ENCODE measurements around the gene TMEM258. TPM values are rescaled to one million over a fixed set of nuclear protein-coding genes. Genes with fewer than 3 reads are reported as not detected.

Gene TMEM258
- total and polyA plus RNA-seq, 9 of the 15 experiments (the other 6 are each of a cell fraction or from before 2014, with no cell fraction given), result 97.2 to 856 (median 231) TPM

GRCh38 chr11:61812736-61813411 lies 20.5 kb upstream of the TMEM258 start (continued):
- TF ChIP-seq ZNF511 (CRISPR knock-in tag; IDR thresholded peaks at IDR 0.05), result no peak

DNA sequence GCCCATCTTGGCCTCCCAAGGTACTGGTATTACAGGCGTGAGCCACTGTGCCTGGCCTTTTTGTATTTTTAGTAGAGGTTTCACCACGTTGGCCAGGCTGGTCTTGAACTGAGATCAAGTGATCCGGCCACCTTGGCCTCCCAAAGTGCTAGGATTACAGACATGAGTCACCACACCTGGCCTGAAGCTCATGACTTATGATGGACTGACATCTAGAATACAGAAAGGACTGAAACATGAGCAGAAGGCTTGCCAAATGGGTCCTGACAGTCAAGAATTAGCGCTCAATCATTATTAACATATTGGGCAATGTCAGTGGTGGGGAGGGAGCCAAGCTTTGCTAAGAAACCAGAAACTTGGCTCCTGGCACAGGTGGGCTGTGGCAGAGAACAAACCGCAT lies 19.4 kb upstream of the TMEM258 start:
- no peaks in the 10 kb centered on the region for H3K9me1 ChIP-seq (ENCODE audit: control insufficient read depth, insufficient read depth, low read length)
- H3K9me3 ChIP-seq (replicated peaks; ENCODE audit: control insufficient read depth, insufficient read depth, low read depth, low read length), result no peaks in the 10 kb centered on the region
- ChIA-PET POLR2A (interaction anchor here (0.9 to 5.9 kb wide), 4 partner anchors 10 to 30 kb away, joined by 3 to 48 read pairs (median 4); no protein-coding TSS in a partner anchor), CTCF (ENCODE audit: low intra/inter-chr PET ratio) (no interaction called here)
- no peak for DNase-seq (ENCODE audit: extremely low read depth in 1 of 4, low spot score in 3 of 4)
- intact Hi-C loops (cut with micrococcal nuclease), result no loop called here
- in situ Hi-C loops (cut with MboI), result no loop called here
- peaks cover 72% of the 10 kb centered on the region for H3K79me2 ChIP-seq (ENCODE audit: control insufficient read depth, insufficient read depth, low read length)
- H3K9ac ChIP-seq (ENCODE audit: insufficient read depth in 1 of 2, low read depth in 2 of 2, low read length in 2 of 2), result no peak overlapping the region; a peak in 1 of 4 replicates
- 93% methylated on average over 5 of the region's 5 CpGs for WGBS (ENCODE audit: insufficient coverage, low coverage, missing lambda C conversion rate)
- no peak overlapping the region for H2AFZ ChIP-seq (ENCODE audit: low read depth, low read length)
- H4K20me1 ChIP-seq (replicated peaks; ENCODE audit: control insufficient read depth, insufficient read depth, low read length), result no peaks in the 10 kb centered on the region
- peak overlapping the region; percentile 2; the same call in 1 of the 3 replicates for H3K27ac ChIP-seq (ENCODE audit: extremely low read depth, low read depth, low read length)
- H3K27me3 ChIP-seq (ENCODE audit: control insufficient read depth in 2 of 2, insufficient read depth in 2 of 2, low read length in 2 of 2), result no peaks in the 10 kb centered on the region; a peak in 1 of 5 replicates
- ATAC-seq, result no peak
- peaks cover 20 to 41% of the 10 kb centered on the region in 2 experiments; a peak in 4 of 5 replicates for H3K4me1 ChIP-seq (replicated peaks in 1 of 2; ENCODE audit: control insufficient read depth in 2 of 2, insufficient read depth in 2 of 2, low read length in 2 of 2)
- H3K4me3 ChIP-seq, result no peak overlapping the region
- no peak for FAIRE-seq
- H3K4me2 ChIP-seq (ENCODE audit: insufficient read depth, low read length), result no peak overlapping the region
- BruUV-seq (replicated peaks), result no TSS peak
- peaks cover 83% of the 10 kb centered on the region for H3K36me3 ChIP-seq (ENCODE audit: control insufficient read depth, insufficient read depth, low read length)
- TF ChIP-seq ZNF282 (CRISPR knock-in tag; IDR thresholded peaks at IDR 0.05) (no peak), HNRNPUL1 (IDR thresholded peaks at IDR 0.05; ENCODE audit: low read length) (no peak), WHSC1 (IDR thresholded peaks at IDR 0.05; ENCODE audit: low read length) (no peak), HLTF (IDR thresholded peaks at IDR 0.05) (no peak), SFPQ (IDR thresholded peaks at IDR 0.05; ENCODE audit: low read depth, low read length) (no peak), PML (IDR thresholded peaks at IDR 0.05; ENCODE audit: low read length) (no peak), ATF7 (IDR thresholded peaks at IDR 0.05) (no peak)
- TF ChIP-seq, protein P1, sequence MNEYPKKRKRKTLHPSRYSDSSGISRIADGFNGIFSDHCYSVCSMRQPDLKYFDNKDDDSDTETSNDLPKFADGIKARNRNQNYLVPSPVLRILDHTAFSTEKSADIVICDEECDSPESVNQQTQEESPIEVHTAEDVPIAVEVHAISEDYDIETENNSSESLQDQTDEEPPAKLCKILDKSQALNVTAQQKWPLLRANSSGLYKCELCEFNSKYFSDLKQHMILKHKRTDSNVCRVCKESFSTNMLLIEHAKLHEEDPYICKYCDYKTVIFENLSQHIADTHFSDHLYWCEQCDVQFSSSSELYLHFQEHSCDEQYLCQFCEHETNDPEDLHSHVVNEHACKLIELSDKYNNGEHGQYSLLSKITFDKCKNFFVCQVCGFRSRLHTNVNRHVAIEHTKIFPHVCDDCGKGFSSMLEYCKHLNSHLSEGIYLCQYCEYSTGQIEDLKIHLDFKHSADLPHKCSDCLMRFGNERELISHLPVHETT (CRISPR knock-in tag; conservative IDR thresholded peaks at IDR 0.05 in 1 of 2, IDR thresholded peaks at IDR 0.05 in 1 of 2), result no peak
- TF ChIP-seq, protein P2, sequence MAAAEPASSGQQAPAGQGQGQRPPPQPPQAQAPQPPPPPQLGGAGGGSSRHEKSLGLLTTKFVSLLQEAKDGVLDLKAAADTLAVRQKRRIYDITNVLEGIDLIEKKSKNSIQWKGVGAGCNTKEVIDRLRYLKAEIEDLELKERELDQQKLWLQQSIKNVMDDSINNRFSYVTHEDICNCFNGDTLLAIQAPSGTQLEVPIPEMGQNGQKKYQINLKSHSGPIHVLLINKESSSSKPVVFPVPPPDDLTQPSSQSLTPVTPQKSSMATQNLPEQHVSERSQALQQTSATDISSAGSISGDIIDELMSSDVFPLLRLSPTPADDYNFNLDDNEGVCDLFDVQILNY (CRISPR knock-in tag; IDR thresholded peaks at IDR 0.05), result no peak
- TF ChIP-seq, protein P3, sequence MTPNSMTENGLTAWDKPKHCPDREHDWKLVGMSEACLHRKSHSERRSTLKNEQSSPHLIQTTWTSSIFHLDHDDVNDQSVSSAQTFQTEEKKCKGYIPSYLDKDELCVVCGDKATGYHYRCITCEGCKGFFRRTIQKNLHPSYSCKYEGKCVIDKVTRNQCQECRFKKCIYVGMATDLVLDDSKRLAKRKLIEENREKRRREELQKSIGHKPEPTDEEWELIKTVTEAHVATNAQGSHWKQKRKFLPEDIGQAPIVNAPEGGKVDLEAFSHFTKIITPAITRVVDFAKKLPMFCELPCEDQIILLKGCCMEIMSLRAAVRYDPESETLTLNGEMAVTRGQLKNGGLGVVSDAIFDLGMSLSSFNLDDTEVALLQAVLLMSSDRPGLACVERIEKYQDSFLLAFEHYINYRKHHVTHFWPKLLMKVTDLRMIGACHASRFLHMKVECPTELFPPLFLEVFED (CRISPR knock-in tag; conservative IDR thresholded peaks at IDR 0.05), result no peak

All from K562 (cell line).